ENCODE measurements around the gene IFT27.

Gene IFT27

DNA sequence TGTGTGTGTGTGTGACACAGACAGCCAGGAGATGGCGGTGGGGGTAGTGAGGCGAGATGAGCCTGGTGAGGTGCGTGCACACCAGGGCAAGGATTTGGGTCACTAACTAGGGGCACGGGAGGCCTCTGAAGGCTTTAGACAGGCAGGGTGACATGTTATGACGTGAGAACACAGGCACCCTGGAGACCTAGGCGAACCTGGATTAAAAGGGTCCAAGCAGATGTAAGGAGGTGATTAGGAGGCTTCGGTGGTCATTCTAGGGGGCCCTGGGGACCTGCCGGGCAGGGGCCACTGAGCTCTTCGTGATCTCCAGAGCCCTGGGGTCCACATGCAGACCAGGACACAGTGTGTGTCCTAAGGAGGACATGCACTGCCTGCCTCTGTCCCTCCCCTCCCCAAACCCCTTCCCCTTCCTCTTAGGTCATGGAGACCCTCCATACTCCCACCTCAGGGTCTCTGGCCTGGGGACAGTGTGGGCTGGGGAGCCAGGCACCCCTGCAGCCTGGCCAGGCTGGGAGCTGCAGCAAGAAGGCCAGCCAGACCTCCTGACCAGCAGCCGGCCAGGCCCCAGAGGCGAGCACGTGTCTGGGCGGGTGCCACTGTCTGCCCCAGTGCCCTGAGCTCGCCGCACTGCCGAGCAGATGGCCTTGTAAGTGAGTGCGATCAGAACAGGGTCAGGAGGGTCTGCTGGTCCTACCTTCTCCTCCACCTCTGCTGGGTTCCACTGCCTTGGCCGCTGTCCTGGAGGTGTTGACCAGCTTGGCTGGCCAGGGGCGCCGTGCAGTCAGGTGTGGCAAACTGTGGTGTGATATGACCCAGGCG, 32.1 kb downstream of the IFT27 start:
- no peak for DNase-seq (ENCODE audit: extremely low read depth, low read depth)
- no peak for TF ChIP-seq CTCF (IDR thresholded peaks at IDR 0.05; ENCODE audit: low read depth, low read length)

- DNase-seq (ENCODE audit: extremely low read depth, low read depth), result no peak
- no peak for TF ChIP-seq CTCF (IDR thresholded peaks at IDR 0.05; ENCODE audit: low read depth, low read length)
Measured at GRCh38 chr22:36743011-36743410, 32.9 kb downstream of the IFT27 start.

DNA sequence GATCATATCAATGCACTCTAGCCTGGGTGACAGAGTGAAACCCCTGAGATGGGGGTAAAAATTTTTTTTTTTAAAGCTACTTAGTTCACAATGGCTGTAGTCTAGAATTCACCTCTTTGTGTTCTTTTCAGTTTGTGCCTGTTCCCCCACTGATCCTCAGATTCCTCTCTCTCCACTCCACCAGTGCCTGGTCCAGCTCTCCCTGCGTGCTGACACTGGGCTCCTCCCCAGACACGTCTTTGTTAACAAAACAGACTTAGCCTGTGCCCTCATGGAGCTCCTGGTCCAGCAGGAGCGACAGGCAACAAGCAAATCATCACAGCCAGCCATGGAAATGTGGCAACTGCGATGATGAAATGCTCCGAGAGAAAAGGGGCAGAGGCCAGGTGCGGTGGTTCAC, 34.0 kb downstream of the IFT27 start:
- TF ChIP-seq CTCF (IDR thresholded peaks at IDR 0.05; ENCODE audit: low read depth, low read length), result no peak
- DNase-seq (ENCODE audit: extremely low read depth, low read depth), result no peak

DNA sequence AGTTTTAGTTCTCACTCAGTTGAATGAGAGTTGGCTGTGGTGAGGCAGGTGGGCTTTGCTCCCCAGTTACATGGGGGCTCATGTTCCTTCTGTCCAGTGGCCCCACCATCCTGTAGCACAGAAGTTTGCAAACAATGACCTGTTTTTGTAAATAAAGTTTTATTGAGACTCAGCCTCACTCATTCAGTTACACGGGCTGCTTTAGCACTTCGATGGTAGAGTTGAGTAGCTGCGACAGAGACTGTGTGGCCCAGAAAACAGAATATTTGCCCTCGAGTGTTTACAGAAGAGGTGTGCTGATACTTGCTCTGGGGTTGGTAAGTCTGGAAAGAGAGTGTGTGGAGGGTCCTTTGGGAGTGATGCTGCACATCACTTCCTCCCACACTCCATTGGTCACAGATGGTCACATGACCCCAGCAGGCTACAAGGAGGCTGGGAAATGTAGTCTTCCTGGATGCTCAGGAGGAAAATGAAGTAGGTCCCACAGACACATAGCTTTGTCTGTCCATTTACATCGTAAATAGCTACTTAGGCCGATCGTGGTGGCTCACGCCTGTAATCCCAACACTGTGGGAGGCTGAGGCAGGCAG, 34.6 kb downstream of the IFT27 start:
- no peak for DNase-seq (ENCODE audit: extremely low read depth, low read depth)
- TF ChIP-seq CTCF (IDR thresholded peaks at IDR 0.05; ENCODE audit: low read depth, low read length), result no peak

- no peak for TF ChIP-seq CTCF (IDR thresholded peaks at IDR 0.05; ENCODE audit: low read depth, low read length)
- no peak for DNase-seq (ENCODE audit: extremely low read depth, low read depth)
Measured at GRCh38 chr22:36740716-36741115, 35.2 kb downstream of the IFT27 start.

GRCh38 chr22:36739185-36739584, 36.7 kb downstream of the IFT27 start:
- TF ChIP-seq CTCF (IDR thresholded peaks at IDR 0.05; ENCODE audit: low read depth, low read length), result no peak
- DNase-seq (ENCODE audit: extremely low read depth, low read depth), result no peak

- TF ChIP-seq CTCF (IDR thresholded peaks at IDR 0.05; ENCODE audit: low read depth, low read length), result no peak
- no peak for DNase-seq (ENCODE audit: extremely low read depth, low read depth)
Measured at GRCh38 chr22:36738416-36739020, 37.4 kb downstream of the IFT27 start.
